ENCODE results near the gene ANXA9.
A peak's percentile ranks its signal among the peaks of the same experiment; 100 is the strongest.

ANXA9 gene

GRCh38 chr1:150973258-150973835, 8.7 kb upstream of the ANXA9 start:
- intact Hi-C loops (cut with DNase I) = loop anchor here (10.0 kb wide), 2 partner anchors 49 to 99 kb away; partner anchors contain the start of genes ARNT and SETDB1
- DNase-seq = peak in 4 of 42 donors; percentile 23 to 43 (median 31)

- intact Hi-C loops (cut with DNase I) = loop anchor here (10.0 kb wide), 2 partner anchors 49 to 99 kb away; partner anchors contain the start of genes ARNT and SETDB1
- DNase-seq = peak in 36 of 42 donors; percentile 21 to 69 (median 40)
Observed at GRCh38 chr1:150973836-150974579, 8.1 kb upstream of the ANXA9 start.

GRCh38 chr1:150974580-150975478, 7.3 kb upstream of the ANXA9 start, which contains the start of gene CERS2:
CERS2 (minus strand) TSS chr1:150974835; CDS start chr1:150969090, 5,745 bp downstream.
- peak in 40 of 42 donors; percentile 43 to 89 (median 77) for DNase-seq
- intact Hi-C loops (cut with DNase I) = loop anchor here (10.0 kb wide), 2 partner anchors 50 to 100 kb away; partner anchors contain the start of genes ARNT and SETDB1

GRCh38 chr1:150976401-150976821, 5.7 kb upstream of the ANXA9 start:
- intact Hi-C loops (cut with DNase I) = loop anchor here (10.0 kb wide), 2 partner anchors 52 to 102 kb away; partner anchors contain the start of genes ARNT and SETDB1
- no peak for DNase-seq

GRCh38 chr1:150976879-150977694, 5.0 kb upstream of the ANXA9 start:
- peak; percentile 65 to 94 (median 82) for DNase-seq
- intact Hi-C loops (cut with DNase I) = loop anchor here (10.0 kb wide), 2 partner anchors 52 to 102 kb away; partner anchors contain the start of genes ARNT and SETDB1

- DNase-seq = peak; percentile 53 to 96 (median 88)
- intact Hi-C loops (cut with DNase I) = loop anchor here (10.0 kb wide), 2 partner anchors 55 to 105 kb away; partner anchors contain the start of genes ARNT and SETDB1
Observed at GRCh38 chr1:150979092-150980056, 2.7 kb upstream of the ANXA9 start.

GRCh38 chr1:150981177-150981804, 801 bp upstream of the ANXA9 start:
- intact Hi-C loops (cut with DNase I) = no loop called here
- no peak for DNase-seq

- DNase-seq = no peak
- intact Hi-C loops (cut with DNase I) = no loop called here
Observed at GRCh38 chr1:150985179-150985825, 3.2 kb downstream of the ANXA9 start.

- intact Hi-C loops (cut with DNase I) = no loop called here
Observed at GRCh38 chr1:150987924-150988323, 5.8 kb downstream of the ANXA9 start.

GRCh38 chr1:150992626-150993025, 10.5 kb downstream of the ANXA9 start:
- intact Hi-C loops (cut with DNase I) = no loop called here
- DNase-seq = no peak

More at GRCh38 chr1:150987924-150988323, 5.8 kb downstream of the ANXA9 start:
- no peak for DNase-seq

- DNase-seq = no peak
- intact Hi-C loops (cut with DNase I) = no loop called here
Observed at GRCh38 chr1:150994248-150994647, 12.2 kb downstream of the ANXA9 start.

- intact Hi-C loops (cut with DNase I) = no loop called here
- no peak for DNase-seq
Observed at GRCh38 chr1:150995460-150995859, 13.4 kb downstream of the ANXA9 start.

- DNase-seq = peak in 16 of 42 donors; percentile 26 to 77 (median 52)
- intact Hi-C loops (cut with DNase I) = no loop called here
Observed at GRCh38 chr1:150995896-150996295, 13.8 kb downstream of the ANXA9 start.

- DNase-seq = no peak
- intact Hi-C loops (cut with DNase I) = no loop called here
Observed at GRCh38 chr1:150997126-150997872, 15.2 kb downstream of the ANXA9 start.

GRCh38 chr1:150997949-150998348, 15.9 kb downstream of the ANXA9 start:
- intact Hi-C loops (cut with DNase I) = no loop called here
- no peak for DNase-seq
